Uterus (tissue), 2 donors: ENCODE results near the gene UBE3C.

ENCODE experiments used
- POLR2A ChIP-seq, 2 donors: fragments of 450-650 bp; IDR thresholded peaks; one replicate each; pipeline ENCODE4 v1.6.1; 2016; ENCODE audit warnings: antibody characterized with exemption in 2 of 2, mild to moderate bottlenecking in 1 of 2, moderate library complexity in 1 of 2
- TF ChIP-seq, protein P1 (sequence below), 4 experiments: fragments of 200-600 bp in 2 of 4; fragments of 450-650 bp in 2 of 4; sonication (generic) in 2 of 4; IDR thresholded peaks; one replicate each; pipeline ENCODE4 v1.5.1; 2016 to 2019; ENCODE audit warnings: antibody characterized with exemption in 4 of 4, mild to moderate bottlenecking in 2 of 4, moderate library complexity in 1 of 4

DNA sequence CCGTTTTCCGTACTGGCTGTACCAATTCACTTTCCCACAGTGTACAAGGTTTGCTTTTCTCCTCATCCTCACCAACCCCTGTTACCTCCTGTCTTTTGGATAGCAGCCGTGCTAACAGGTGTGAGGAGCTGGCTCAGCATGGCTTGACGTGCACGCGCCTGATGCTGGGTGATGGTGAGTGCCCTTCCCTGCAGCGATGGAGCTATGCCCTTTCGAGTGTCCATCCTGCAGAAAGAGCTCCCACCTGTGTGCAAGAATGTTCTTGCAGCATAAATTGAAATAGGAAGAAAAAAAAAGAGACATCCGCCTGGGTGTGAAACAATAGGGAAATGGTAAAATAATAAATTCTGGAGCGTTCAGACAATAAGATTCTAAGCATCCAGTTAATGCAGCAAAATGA is 9.5 kb upstream of the UBE3C start:
- no peak for TF ChIP-seq POLR2A (IDR thresholded peaks at IDR 0.05)
- TF ChIP-seq, protein P1, sequence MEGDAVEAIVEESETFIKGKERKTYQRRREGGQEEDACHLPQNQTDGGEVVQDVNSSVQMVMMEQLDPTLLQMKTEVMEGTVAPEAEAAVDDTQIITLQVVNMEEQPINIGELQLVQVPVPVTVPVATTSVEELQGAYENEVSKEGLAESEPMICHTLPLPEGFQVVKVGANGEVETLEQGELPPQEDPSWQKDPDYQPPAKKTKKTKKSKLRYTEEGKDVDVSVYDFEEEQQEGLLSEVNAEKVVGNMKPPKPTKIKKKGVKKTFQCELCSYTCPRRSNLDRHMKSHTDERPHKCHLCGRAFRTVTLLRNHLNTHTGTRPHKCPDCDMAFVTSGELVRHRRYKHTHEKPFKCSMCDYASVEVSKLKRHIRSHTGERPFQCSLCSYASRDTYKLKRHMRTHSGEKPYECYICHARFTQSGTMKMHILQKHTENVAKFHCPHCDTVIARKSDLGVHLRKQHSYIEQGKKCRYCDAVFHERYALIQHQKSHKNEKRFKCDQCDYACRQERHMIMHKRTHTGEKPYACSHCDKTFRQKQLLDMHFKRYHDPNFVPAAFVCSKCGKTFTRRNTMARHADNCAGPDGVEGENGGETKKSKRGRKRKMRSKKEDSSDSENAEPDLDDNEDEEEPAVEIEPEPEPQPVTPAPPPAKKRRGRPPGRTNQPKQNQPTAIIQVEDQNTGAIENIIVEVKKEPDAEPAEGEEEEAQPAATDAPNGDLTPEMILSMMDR (IDR thresholded peaks at IDR 0.05): no peak
